HCT116 (cell line): ENCODE data around the gene VSIG4. TPM values are rescaled to one million over a fixed set of nuclear protein-coding genes. Genes with fewer than 3 reads are reported as not detected.

ENCODE experiments used
- ATAC-seq: fragments of 200-7000 bp; cut with Tn5 transposase; 2 replicates; pipeline ENCODE4 v1.9.1; 2020; ENCODE audit warnings: mild to moderate bottlenecking, moderate library complexity
- BruUV-seq: library from RNA; stranded (reverse); fragments of 400-500 nt; replicated peaks from 2 replicates; lab custom pipeline; 2021; lab: Mats Ljungman, UMichigan
- CTCF ChIA-PET: fragments of 300-600 bp; sonication (Branson Sonifier 250); formaldehyde crosslinking; loops from one replicate; lab custom pipeline; 2021; ENCODE audit warnings: antibody characterized with exemption; lab: Charles Lee
- POLR2A ChIA-PET: fragments of 300-600, 350-600 bp; sonication (Branson Sonifier 250); formaldehyde crosslinking; loops from one replicate; lab custom pipeline; 2021; ENCODE audit warnings: antibody characterized with exemption; lab: Charles Lee
- RAD21 ChIA-PET, 2 experiments: fragments of 300-600 bp; sonication (Branson Sonifier 250); formaldehyde crosslinking; loops; one replicate each; lab custom pipeline; 2023; ENCODE audit warnings: low total read pairs in 2 of 2; ENCODE audit not compliant: uncharacterized antibody in 2 of 2, unreplicated experiment in 2 of 2, low non-redundant PET in 1 of 2; lab: Charles Lee
- DNase-seq: peaks from one replicate; pipeline ENCODE4 v3.0.0-alpha.2; 2010; ENCODE audit warnings: low read depth, low spot score
- H2AFZ ChIP-seq: fragments of 200-600 bp; shearing (Covaris generic), sonication (generic); 2 replicates; pipeline ENCODE4 v1.6.1; 2017; ENCODE audit warnings: low read depth, mixed run types, mixed read lengths, antibody characterized with exemption, low read length; ENCODE audit not compliant: poor library complexity, severe bottlenecking
- H3K27ac ChIP-seq: 2 replicates; pipeline ENCODE4 v1.5.1; 2012; ENCODE audit warnings: low read depth, low read length
- H3K27me3 ChIP-seq: fragments of 200-600 bp; sonication (generic); 2 replicates; pipeline ENCODE4 v1.6.1; 2016; ENCODE audit warnings: mixed run types, low read length, mixed read lengths; ENCODE audit not compliant: insufficient read depth
- H3K36me3 ChIP-seq, 2 experiments: fragments of 200-500 bp in 1 of 2; fragments of 200-600 bp in 1 of 2; sonication (Bioruptor generic) in 1 of 2; sonication (generic) in 1 of 2; 2 replicates each; pipeline versions ENCODE4 v1.5.1 to v1.6.1; 2014 to 2016; ENCODE audit warnings: low read length in 2 of 2, inconsistent platforms in 1 of 2, mixed read lengths in 1 of 2, mixed run types in 1 of 2; ENCODE audit not compliant: insufficient read depth in 2 of 2, control insufficient read depth in 1 of 2
- H3K4me1 ChIP-seq, 2 experiments: fragments of 200-600 bp in 1 of 2; sonication (generic) in 1 of 2; 2 replicates each; pipeline versions ENCODE4 v1.5.1 to v1.6.1; 2012 to 2017; ENCODE audit warnings: low read length in 2 of 2, inconsistent platforms in 1 of 2, mild to moderate bottlenecking in 1 of 2, mixed read lengths in 1 of 2, mixed run types in 1 of 2, moderate library complexity in 1 of 2; ENCODE audit not compliant: insufficient read depth in 2 of 2, control insufficient read depth in 1 of 2
- H3K4me2 ChIP-seq: fragments of 200-600 bp; sonication (generic); 2 replicates; pipeline ENCODE4 v1.6.1; 2017; ENCODE audit warnings: mixed run types, low read length, mixed read lengths
- H3K4me3 ChIP-seq, 2 experiments: fragments of 200-600 bp in 1 of 2; sonication (generic) in 1 of 2; replicated peaks in 1 of 2; 2 replicates each; pipeline ENCODE4 v1.5.1; 2011 to 2016; ENCODE audit warnings: low read length in 2 of 2, control low read depth in 1 of 2, low read depth in 1 of 2, mild to moderate bottlenecking in 1 of 2, mixed read lengths in 1 of 2, mixed run types in 1 of 2
- H3K79me2 ChIP-seq: fragments of 200-600 bp; sonication (generic); 2 replicates; pipeline ENCODE4 v1.6.1; 2017; ENCODE audit warnings: mild to moderate bottlenecking, mixed run types, low read length, moderate library complexity, mixed read lengths; ENCODE audit not compliant: insufficient read depth
- H3K9ac ChIP-seq: fragments of 200-600 bp; sonication (generic); 2 replicates; pipeline ENCODE4 v1.6.1; 2016; ENCODE audit warnings: low read length, mixed read lengths
- H3K9me2 ChIP-seq: fragments of 200-600 bp; sonication (generic), shearing (Covaris generic); 2 replicates; pipeline ENCODE4 v1.6.1; 2017; ENCODE audit warnings: mixed run types, mild to moderate bottlenecking, moderate library complexity; ENCODE audit not compliant: insufficient read depth
- H3K9me3 ChIP-seq, 2 experiments: fragments of 200-500 bp in 1 of 2; fragments of 200-600 bp in 1 of 2; sonication (Bioruptor generic) in 1 of 2; sonication (generic) in 1 of 2; 2 replicates each; pipeline ENCODE4 v1.6.1; 2014 to 2017; ENCODE audit warnings: low read length in 2 of 2, mixed read lengths in 2 of 2, inconsistent platforms in 1 of 2, low read depth in 1 of 2, mild to moderate bottlenecking in 1 of 2, mixed run types in 1 of 2, moderate library complexity in 1 of 2; ENCODE audit not compliant: control insufficient read depth in 1 of 2, insufficient read depth in 1 of 2
- H4K20me1 ChIP-seq: fragments of 200-600 bp; sonication (generic), shearing (Covaris generic); 2 replicates; pipeline ENCODE4 v1.6.1; 2017; ENCODE audit warnings: mixed run types, mild to moderate bottlenecking, moderate library complexity; ENCODE audit not compliant: insufficient read depth
- CEBPB ChIP-seq: IDR thresholded peaks from 2 replicates; pipeline ENCODE4 v1.6.1; 2012; ENCODE audit warnings: low read depth
- EZH2 ChIP-seq: fragments of 200-600 bp; sonication (generic); IDR thresholded peaks from 2 replicates; pipeline ENCODE4 v1.6.1; 2017; ENCODE audit warnings: antibody characterized with exemption, mixed run types
- FOSL1 ChIP-seq: IDR thresholded peaks from 2 replicates; pipeline ENCODE4 v1.6.1; 2012; ENCODE audit warnings: low read depth
- SIN3A ChIP-seq: IDR thresholded peaks from 2 replicates; pipeline ENCODE4 v1.6.1; 2012; ENCODE audit warnings: low read depth
- SP1 ChIP-seq: IDR thresholded peaks from 2 replicates; pipeline ENCODE4 v1.6.1; 2012; ENCODE audit warnings: low read depth
- TCF7L2 ChIP-seq: IDR thresholded peaks from 2 replicates; pipeline ENCODE4 v1.7.0; 2011; ENCODE audit warnings: borderline replicate concordance, inconsistent platforms; ENCODE audit not compliant: insufficient read depth, insufficient read length; ENCODE audit errors: extremely low read depth
- YY1 ChIP-seq: IDR thresholded peaks from 2 replicates; pipeline ENCODE4 v1.6.1; 2011; ENCODE audit warnings: low read length, low read depth, moderate library complexity, mild to moderate bottlenecking; ENCODE audit not compliant: insufficient replicate concordance; ENCODE audit errors: extremely low read depth
- ZBTB33 ChIP-seq: IDR thresholded peaks from 2 replicates; pipeline ENCODE4 v1.6.1; 2011; ENCODE audit warnings: mild to moderate bottlenecking, low read length, moderate library complexity; ENCODE audit not compliant: insufficient replicate concordance; ENCODE audit errors: extremely low read depth
- intact Hi-C: fragments of 100-400 bp; cut with micrococcal nuclease; formaldehyde crosslinking; loops from 2 replicates; pipeline ENCODE4 v1.10.0; 2022
- total RNA-seq: library from RNA; stranded (reverse); gene quantifications from one replicate; pipeline ENCODE4 v1.2.1, GENCODE V29; 2021; ENCODE audit not compliant: unreplicated experiment
- TF ChIP-seq, protein P1 (sequence below): IDR thresholded peaks from 2 replicates; pipeline ENCODE4 v1.6.1; 2012

Gene VSIG4
- total RNA-seq, 1 experiment from 2014 or later: 0.59 TPM

DNA sequence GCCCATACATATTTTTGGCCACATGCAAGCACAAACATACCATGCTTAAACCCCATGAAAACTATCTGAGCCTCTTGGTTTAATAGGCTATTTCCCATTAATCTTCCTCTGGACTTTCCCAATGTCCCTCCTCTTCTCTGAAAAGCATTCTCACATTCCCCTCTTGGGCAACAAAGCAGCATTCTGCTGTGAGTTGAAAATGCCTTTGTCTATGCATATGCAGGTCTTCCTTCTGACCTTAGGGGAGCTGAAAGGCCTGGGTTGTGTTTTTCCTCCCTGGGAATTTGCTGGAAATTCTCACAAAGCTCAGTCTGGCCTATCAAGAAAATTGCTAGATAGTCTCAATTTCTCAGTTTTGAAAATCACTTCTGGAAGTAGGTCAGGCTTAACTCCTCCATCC is 4.2 kb downstream of the VSIG4 start:
- Histone ChIP-seq H3K4me1 (no peaks in the 10 kb centered on the region), H3K9me2 (no peaks in the 10 kb centered on the region), H3K9me3 (no peaks in the 10 kb centered on the region), H3K9ac (no peak overlapping the region), H3K79me2 (no peaks in the 10 kb centered on the region), H4K20me1 (no peaks in the 10 kb centered on the region), H3K27me3 (no peaks in the 10 kb centered on the region), H3K4me3 (no peak overlapping the region), H3K4me2 (no peak overlapping the region), H3K27ac (no peak overlapping the region), H3K36me3 (no peaks in the 10 kb centered on the region), H2AFZ (no peak overlapping the region)
- ChIA-PET POLR2A (no interaction called here), CTCF (no interaction called here), RAD21 (no interaction called here)
- no TSS peak for BruUV-seq
- no peak for DNase-seq
- no peak for ATAC-seq
- intact Hi-C loops: no loop called here
- TF ChIP-seq ZBTB33 (no peak), YY1 (no peak), SIN3A (no peak), FOSL1 (no peak), EZH2 (no peak), SP1 (no peak), CEBPB (no peak), TCF7L2 (no peak)
- TF ChIP-seq, protein P1, sequence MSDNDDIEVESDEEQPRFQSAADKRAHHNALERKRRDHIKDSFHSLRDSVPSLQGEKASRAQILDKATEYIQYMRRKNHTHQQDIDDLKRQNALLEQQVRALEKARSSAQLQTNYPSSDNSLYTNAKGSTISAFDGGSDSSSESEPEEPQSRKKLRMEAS: no peak
